ENCODE data around the gene MAP3K5. TPM values are rescaled to one million over a fixed set of nuclear protein-coding genes. Genes with fewer than 3 reads are reported as not detected.

The MAP3K5 gene
- total and polyA plus RNA-seq, 2 donors (not counting 3 experiments of a cell fraction or from before 2014, with no cell fraction given): 1.5 to 7.0 TPM

GRCh38 chr6:136527831-136528230 is 264.4 kb downstream of the MAP3K5 start:
- Histone ChIP-seq H3K4me1 (ENCODE audit: control insufficient read depth, extremely low read depth, insufficient read depth, low read length) (no peaks in the 10 kb centered on the region), H3K27ac (ENCODE audit: insufficient read depth, low read depth, low read length) (no peak overlapping the region), H3K79me2 (ENCODE audit: control insufficient read depth, insufficient read depth, low read length) (no peaks in the 10 kb centered on the region), H3K4me2 (ENCODE audit: insufficient read depth, low read length) (no peak overlapping the region), H3K27me3 (ENCODE audit: control insufficient read depth in 2 of 2, insufficient read depth in 2 of 2, low read length in 2 of 2) (peaks cover 7 to 18% of the 10 kb centered on the region in 2 experiments), H3K36me3 (ENCODE audit: control insufficient read depth in 2 of 2, extremely low read depth in 1 of 2, insufficient read depth in 2 of 2, low read length in 2 of 2) (no peaks in the 10 kb centered on the region), H4K20me1 (replicated peaks; ENCODE audit: control insufficient read depth, extremely low read depth, insufficient read depth, low read length) (no peaks in the 10 kb centered on the region), H3K9me1 (replicated peaks; ENCODE audit: control insufficient read depth, extremely low read depth, insufficient read depth, low read length) (no peaks in the 10 kb centered on the region), H3K4me3 (replicated peaks in 1 of 3; ENCODE audit: insufficient read depth in 1 of 3, low read depth in 1 of 3, low read length in 3 of 3) (no peak overlapping the region), H2AFZ (ENCODE audit: low read depth, low read length) (no peak overlapping the region), H3K9ac (replicated peaks; ENCODE audit: extremely low read depth, insufficient read depth, low read length) (no peak overlapping the region), H3K9me3 (replicated peaks; ENCODE audit: control insufficient read depth, insufficient read depth, low read length) (no peaks in the 10 kb centered on the region)
- no peak for DNase-seq (ENCODE audit: low read depth, low spot score)
- POLR2A ChIA-PET: no interaction called here
- CTCF ChIA-PET: interaction anchor here (1.0 kb wide), 1 partner anchor 19 kb away, joined by 3 read pairs; no protein-coding TSS in a partner anchor
- TF ChIP-seq POLR2A (IDR thresholded peaks at IDR 0.05; ENCODE audit: low read depth, low read length) (no peak), JUN (IDR thresholded peaks at IDR 0.05; ENCODE audit: borderline replicate concordance, insufficient read depth, insufficient read length, low read depth) (no peak), CTCF (IDR thresholded peaks at IDR 0.05; ENCODE audit: extremely low read depth in 1 of 2, insufficient read depth in 1 of 2, low read depth in 1 of 2, low read length in 2 of 2) (no peak), POLR2AphosphoS5 (IDR thresholded peaks at IDR 0.05; ENCODE audit: insufficient read depth, low read depth, low read length) (no peak), GATA2 (IDR thresholded peaks at IDR 0.05; ENCODE audit: insufficient read depth, insufficient read length, low read depth, low read length) (no peak), EZH2 (IDR thresholded peaks at IDR 0.05; ENCODE audit: borderline replicate concordance, low read depth, low read length, severe bottlenecking) (no peak), MYC (IDR thresholded peaks at IDR 0.05; ENCODE audit: low read depth, low read length) (no peak), FOS (IDR thresholded peaks at IDR 0.05; ENCODE audit: borderline replicate concordance, insufficient read depth, low read length) (no peak)
- dilution Hi-C loops (cut with MboI; ENCODE audit: extremely low pct_ligation_motif_present, low sequenced_read_pairs) (no loop called here), intact Hi-C loops (cut with micrococcal nuclease) (no loop called here)
- FAIRE-seq: no peak
- no TSS peak for BruUV-seq (replicated peaks)

Measured in endothelial cell of umbilical vein (primary cell).